Stimulated activated naive CD8-positive, alpha-beta T cell treated with anti-CD3 and anti-CD28 coated beads, Interleukin-15, amount 100 ng/mL, for 72 hours (primary cell): ENCODE measurements around the gene MGMT.

ENCODE experiments used
- ATAC-seq: fragments of 150-1000 bp; cut with Tn5 transposase; 2 replicates; pipeline ENCODE4 v1.10.0; 2021; ENCODE audit warnings: mild to moderate bottlenecking, moderate library complexity
- DNase-seq, 2 donors: peaks; one replicate each; pipeline ENCODE4 v3.0.0; 2021 to 2022
- H3K27ac Mint-ChIP-seq, 2 donors: one replicate each; pipeline ENCODE4 v1.8.0; 2022; ENCODE audit warnings: mild to moderate bottlenecking in 2 of 2, mixed read lengths in 2 of 2, moderate library complexity in 2 of 2
- H3K27me3 Mint-ChIP-seq: one replicate; pipeline ENCODE4 v1.8.0; 2022; ENCODE audit warnings: mixed read lengths
- H3K4me1 Mint-ChIP-seq: one replicate; pipeline ENCODE4 v1.8.0; 2022; ENCODE audit warnings: mild to moderate bottlenecking, mixed read lengths
- H3K4me3 Mint-ChIP-seq, 2 donors: one replicate each; pipeline ENCODE4 v1.8.0; 2022; ENCODE audit warnings: mild to moderate bottlenecking in 2 of 2, mixed read lengths in 2 of 2, moderate library complexity in 1 of 2
- H3K9me3 Mint-ChIP-seq, 2 donors: one replicate each; pipeline ENCODE4 v1.8.0; 2022; ENCODE audit warnings: mixed read lengths in 2 of 2

Gene MGMT

DNA sequence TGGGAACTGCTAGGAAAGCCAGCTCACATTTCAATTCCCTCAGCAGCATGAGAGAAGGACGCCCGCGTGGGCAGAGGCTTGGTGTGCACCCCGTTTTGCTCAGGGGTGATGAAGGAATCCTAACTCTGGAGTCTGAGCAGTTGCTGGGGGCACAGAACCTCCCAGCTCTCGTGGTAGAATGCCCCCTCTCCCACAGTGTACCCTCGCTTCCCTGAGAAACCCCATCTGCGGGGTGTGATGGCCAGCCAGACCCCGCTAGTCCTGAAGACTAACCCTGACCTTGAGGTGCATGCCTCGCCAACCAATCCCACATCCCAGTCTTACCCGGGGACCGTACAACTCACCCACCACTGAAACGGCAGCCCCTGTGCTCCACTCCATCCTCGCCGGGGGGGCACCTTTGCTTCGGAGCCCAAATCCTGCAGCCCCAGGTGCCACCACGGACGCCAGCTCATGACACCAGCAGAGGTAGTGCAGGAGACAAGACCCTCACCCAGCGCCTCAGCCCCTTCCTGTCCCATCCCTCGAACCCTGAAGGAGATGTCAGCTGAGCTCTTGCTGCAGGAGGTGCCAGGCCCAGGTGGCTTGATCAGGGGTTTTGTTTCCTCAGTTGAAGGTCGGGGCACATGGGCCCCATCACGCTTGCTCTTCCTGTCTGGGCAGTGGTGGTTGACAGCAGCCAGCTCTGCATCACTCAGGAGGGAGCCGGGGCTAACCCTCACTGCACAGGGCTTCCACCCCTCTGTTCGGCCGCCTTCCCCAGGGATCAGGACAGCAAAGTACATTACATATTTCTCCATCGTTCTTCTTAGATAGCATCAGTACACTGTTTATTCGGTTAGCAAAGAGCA is 236.5 kb downstream of the MGMT start:
- Mint-ChIP-seq H3K4me1 (peaks cover 7% of the 10 kb centered on the region), H3K4me3 (no peak overlapping the region), H3K27ac (no peak overlapping the region), H3K27me3 (no peaks in the 10 kb centered on the region), H3K9me3 (no peaks in the 10 kb centered on the region)
- DNase-seq = no peak
- ATAC-seq = no peak

DNA sequence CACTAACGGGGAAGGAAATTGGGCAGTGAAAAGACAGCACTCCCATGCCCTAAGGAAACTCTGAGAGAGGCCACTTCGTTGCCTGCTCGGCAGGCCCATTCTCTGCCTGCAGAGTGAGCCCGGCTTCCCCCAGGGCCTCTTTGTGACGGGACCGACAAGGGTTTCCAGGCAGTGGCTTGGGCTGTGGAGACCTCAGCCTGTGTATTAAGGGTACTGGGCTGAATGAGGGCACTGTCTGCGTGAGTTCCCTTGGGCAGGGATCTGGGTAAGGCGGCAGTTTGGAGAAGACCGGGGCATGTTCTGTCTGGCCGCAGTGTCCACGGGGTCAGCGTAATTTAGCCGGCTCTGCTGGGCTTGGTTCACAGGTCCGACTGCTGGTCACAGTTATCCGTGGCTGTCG is 237.2 kb downstream of the MGMT start:
- DNase-seq (no peak), ATAC-seq (no peak)
- Mint-ChIP-seq H3K4me3 (no peak overlapping the region), H3K9me3 (no peaks in the 10 kb centered on the region), H3K27me3 (no peaks in the 10 kb centered on the region), H3K27ac (no peak overlapping the region), H3K4me1 (peaks cover 7% of the 10 kb centered on the region)

DNA sequence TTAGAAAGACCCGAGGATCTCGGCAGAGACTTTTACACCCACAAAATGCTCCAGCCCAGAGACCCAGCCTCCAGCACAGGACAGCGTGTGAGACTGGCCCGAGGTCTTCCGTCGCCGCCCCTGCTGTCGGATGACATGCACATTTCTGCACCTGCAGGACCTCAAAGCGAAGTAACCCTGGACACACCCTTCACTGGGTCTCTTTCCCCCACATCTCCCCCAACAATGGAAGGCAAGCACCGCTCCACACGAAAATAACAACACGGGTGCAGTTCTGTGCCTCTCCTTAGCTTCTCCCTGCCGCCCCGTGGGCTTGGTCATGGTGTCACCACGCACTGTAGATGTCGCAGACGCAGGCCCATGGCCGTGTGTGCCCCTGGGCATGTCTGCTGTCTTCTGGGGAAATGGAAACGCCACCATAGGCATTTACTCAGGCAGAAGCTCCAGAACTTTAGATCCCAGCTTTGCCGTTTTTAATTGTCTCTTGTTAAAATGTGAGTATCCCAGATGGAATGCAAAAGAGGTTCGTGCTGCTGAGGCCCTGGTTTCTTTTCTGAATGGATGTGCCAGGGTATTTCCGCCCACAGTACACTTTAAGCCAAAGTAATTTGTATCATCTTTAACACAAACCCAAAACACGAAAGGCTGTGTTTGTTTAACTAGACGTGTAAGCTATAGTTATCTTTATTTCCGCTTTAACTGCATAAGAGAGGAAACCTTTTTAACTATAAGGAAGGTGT is 237.9 kb downstream of the MGMT start:
- H3K4me1 Mint-ChIP-seq = peaks cover 7% of the 10 kb centered on the region

DNA sequence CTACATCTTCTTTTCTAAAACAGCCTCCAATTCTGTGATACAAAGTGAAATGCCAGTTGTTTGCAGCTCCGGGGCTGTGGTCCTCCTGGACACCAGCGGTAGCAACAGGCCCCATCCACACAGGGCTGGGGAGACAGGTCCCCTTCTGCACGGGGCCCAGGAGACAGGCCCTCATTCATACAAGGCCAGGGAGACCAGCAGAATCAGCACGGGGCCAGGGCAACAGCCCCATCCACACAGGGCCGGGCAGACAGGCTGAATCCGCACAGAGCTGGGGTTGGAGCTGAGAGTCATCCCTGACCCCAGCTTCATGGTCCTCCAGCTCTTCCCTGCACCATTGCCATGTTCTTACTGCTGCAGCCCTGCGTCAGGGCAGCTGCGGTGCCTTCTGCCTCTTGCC is 238.6 kb downstream of the MGMT start:
- no peak overlapping the region for H3K4me3 Mint-ChIP-seq
- H3K4me1 Mint-ChIP-seq = peaks cover 7% of the 10 kb centered on the region

More for the DNA sequence above, 237.9 kb downstream of the MGMT start:
- Mint-ChIP-seq H3K4me3 (no peak overlapping the region), H3K27me3 (no peaks in the 10 kb centered on the region), H3K9me3 (no peaks in the 10 kb centered on the region), H3K27ac (peak overlapping the region; percentile 14 to 69)
- no peak for DNase-seq
- ATAC-seq = no peak

DNA sequence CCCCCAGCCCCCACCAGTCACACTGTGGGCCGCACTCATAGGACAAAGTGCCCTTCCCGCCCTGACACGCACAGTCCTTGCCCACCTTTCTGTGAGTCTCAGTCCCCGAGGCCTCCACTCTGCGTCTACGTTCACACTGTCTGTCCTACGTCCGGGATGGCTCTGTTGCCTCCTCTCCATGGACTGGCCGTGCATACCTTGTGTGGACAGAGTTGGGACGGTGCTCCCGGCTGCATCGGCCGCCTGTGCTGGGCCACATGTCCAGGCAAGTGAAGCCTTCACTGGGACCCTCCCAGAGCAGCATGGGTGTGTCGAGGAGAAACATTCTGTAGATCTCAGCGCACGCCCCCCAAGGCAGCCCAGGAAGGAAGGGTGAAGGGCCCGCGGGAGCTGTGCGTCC is 239.0 kb downstream of the MGMT start:
- H3K27me3 Mint-ChIP-seq = no peaks in the 10 kb centered on the region

More for the DNA sequence above, 238.6 kb downstream of the MGMT start:
- Mint-ChIP-seq H3K27me3 (no peaks in the 10 kb centered on the region), H3K27ac (no peak overlapping the region), H3K9me3 (no peaks in the 10 kb centered on the region)
- DNase-seq = no peak
- no peak for ATAC-seq

DNA sequence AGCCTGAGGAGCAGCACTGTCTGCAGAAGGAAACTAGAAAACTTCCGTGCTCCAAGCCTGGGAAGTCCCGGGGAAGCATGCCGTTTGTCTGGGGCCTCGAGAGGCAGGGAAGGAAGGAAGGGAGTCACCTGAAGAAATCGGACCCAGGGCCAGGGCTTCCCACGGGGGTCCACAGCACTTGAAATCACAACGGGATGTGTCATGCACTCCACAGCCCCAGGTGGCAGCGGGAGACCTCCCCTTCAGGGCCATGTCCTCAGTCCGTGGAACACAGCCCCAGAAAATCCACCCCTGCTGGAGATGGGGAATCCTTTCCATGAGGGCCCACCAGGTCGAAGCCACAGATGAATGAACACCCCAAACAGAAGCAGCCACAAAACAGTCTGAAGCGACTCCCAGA is 239.5 kb downstream of the MGMT start:
- Mint-ChIP-seq H3K4me1 (peaks cover 7% of the 10 kb centered on the region), H3K9me3 (no peaks in the 10 kb centered on the region), H3K4me3 (no peak overlapping the region), H3K27me3 (no peaks in the 10 kb centered on the region), H3K27ac (no peak overlapping the region)
- DNase-seq (no peak), ATAC-seq (no peak)

More for the DNA sequence above, 239.0 kb downstream of the MGMT start:
- ATAC-seq = no peak
- no peak for DNase-seq
- Mint-ChIP-seq H3K9me3 (no peaks in the 10 kb centered on the region), H3K27ac (no peak overlapping the region), H3K4me3 (no peak overlapping the region), H3K4me1 (peaks cover 7% of the 10 kb centered on the region)

DNA sequence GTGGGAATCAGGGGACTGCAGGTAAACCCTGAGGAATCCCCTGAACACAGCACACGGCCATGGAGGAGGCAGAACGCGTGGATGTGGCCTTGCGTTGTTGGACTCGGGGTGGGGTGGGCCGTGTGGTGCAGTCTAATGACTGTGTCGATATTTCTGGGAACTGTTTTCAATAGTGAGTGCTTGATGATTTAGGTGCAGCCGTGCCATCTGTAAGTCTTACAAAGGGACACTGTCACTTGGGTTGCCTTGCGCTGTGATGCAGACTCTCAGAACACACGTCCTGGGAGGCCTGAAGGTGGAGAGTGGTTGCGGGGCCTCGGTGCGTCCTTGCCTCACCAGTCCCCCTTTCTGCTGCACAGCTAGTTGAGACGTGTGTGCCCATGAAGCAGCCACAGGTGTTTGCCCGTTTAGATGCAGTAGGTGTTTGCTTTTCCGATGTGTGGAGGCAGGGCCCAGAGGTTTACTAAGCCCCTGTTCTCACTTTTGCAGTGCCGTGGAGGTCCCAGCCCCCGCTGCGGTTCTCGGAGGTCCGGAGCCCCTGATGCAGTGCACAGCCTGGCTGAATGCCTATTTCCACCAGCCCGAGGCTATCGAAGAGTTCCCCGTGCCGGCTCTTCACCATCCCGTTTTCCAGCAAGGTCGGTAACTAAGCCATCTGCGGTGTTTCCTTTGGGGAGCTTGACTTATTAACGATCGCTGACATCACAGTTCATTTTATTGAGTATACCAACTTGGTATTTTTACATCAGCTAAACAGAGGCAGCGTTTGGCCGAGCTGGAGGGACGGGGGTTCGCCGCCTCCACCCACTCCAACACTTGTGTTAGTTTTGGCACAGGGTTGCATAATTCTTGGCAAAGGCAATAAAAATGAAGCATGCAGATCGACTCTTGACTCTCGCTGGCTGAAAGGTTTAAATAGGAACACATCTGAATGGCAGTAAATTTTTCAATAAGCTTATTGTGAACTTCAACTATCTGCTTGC is 240.7 kb downstream of the MGMT start:
- Mint-ChIP-seq H3K27me3 (no peaks in the 10 kb centered on the region), H3K4me3 (no peak overlapping the region), H3K27ac (no peak overlapping the region), H3K4me1 (peaks cover 7% of the 10 kb centered on the region), H3K9me3 (no peaks in the 10 kb centered on the region)
- no peak for DNase-seq
- ATAC-seq = no peak

DNA sequence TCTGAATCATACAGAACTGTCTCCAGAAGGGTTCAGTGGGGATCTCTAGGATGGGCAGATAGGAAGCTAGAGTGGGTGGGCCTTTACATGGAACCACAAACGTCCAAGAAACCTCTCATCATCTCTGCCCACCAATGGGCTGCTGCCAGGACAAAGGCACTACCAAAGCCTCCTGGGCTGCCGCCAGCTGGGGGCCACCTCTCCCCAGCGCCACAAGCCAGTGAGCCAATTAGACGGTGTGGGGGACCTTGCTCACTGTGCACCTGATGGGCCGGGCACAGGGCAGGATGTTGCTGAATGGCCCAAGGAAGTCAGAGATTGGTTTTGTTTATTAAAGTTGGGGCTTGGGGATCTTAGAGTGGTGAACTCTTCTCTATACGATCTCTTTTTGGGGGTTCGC is 242.1 kb downstream of the MGMT start:
- no peak for DNase-seq

DNA sequence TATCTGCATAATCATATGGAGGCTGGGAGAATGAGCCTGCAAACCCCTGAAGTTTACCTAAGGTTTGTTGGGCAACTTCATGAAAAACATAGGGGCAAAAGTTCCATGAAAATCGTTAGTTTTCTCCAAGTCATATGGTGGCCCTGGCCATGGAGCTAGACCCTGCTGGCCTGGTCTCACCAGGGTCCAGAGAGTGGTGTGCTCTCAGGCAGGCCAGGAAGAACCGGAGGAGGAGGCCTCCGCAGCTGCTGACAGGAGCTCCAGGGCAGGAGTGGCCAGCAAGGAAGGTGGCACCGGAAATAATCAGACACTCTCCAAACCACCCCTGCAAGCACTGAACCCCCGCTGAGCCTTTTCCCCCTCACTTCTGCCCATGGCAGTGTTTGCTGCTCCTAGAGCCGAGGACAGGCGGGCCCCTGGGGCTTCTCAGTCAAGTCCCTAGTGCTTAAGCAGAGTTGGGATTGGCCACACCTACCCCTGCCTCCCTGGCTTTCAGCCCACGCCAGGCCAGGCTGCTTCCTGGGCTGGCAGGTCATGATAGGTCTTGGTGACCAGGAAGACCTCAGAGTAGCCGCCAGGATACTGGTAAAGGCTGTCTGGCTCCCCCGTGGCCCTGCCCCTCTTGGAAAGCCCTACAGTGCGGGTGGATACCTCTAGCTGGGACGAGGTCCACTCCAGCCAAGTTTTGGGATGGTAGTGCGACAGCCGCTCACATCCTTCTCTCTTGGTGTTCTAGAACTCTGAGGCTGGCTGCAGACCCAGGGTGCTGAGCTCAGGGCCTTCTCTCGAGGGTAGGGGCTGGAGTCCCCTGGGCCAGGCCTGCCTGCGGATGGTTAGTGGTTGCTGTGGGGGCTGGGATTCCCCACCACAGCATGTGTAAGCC is 242.8 kb downstream of the MGMT start:
- H3K9me3 Mint-ChIP-seq = no peaks in the 10 kb centered on the region
- H3K27me3 Mint-ChIP-seq = no peaks in the 10 kb centered on the region
- no peaks in the 10 kb centered on the region for H3K4me1 Mint-ChIP-seq
- H3K4me3 Mint-ChIP-seq = no peak overlapping the region
- DNase-seq (no peak), ATAC-seq (no peak)
- no peak overlapping the region for H3K27ac Mint-ChIP-seq

More for the DNA sequence above, 242.1 kb downstream of the MGMT start:
- H3K27ac Mint-ChIP-seq = no peak overlapping the region
- no peak overlapping the region for H3K4me3 Mint-ChIP-seq
- H3K9me3 Mint-ChIP-seq = no peaks in the 10 kb centered on the region
- H3K4me1 Mint-ChIP-seq = no peaks in the 10 kb centered on the region
- no peak for ATAC-seq
- no peaks in the 10 kb centered on the region for H3K27me3 Mint-ChIP-seq

DNA sequence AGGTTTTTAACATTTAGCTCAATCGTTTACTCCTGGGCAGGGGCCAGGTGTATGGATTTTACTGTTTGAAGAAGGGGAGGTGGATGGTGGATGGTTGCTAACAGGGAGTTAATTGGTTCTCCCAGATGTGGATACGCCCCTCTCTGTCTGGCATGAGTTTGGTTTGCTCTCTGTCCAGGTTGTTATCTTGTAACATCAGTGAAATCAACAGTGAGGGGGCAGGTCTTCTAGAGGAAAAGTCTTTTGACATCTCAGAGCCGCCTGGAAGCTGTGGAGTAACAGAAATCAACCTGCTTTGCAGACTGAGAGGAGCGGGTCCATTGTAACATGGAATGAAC is 243.4 kb downstream of the MGMT start:
- H3K27ac Mint-ChIP-seq = no peak overlapping the region
- no peak overlapping the region for H3K4me3 Mint-ChIP-seq
- H3K4me1 Mint-ChIP-seq = no peaks in the 10 kb centered on the region
- ATAC-seq = no peak
- no peak for DNase-seq
- H3K27me3 Mint-ChIP-seq = no peaks in the 10 kb centered on the region
- no peaks in the 10 kb centered on the region for H3K9me3 Mint-ChIP-seq

DNA sequence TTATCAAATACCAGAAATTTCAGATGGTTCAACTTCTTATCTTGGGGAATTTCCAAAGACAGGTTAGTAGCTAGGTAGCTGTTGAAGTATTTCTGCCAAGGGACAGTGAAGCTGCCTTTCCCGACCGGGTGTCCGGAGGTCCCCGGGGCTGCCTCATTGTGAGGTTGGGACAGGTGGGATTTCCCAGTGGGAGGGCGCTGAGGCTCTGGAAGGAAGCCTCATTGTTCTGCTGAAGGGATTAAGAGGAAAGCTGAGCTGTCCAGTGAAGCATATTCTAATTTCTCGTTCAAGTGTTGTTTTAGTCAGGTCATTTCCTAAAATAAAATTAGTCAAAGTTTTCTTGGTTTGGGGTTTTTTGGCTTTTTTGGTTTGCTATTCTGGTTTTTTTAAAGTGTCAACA is 244.2 kb downstream of the MGMT start:
- H3K9me3 Mint-ChIP-seq = peaks cover 0 to 7% of the 10 kb centered on the region in 2 donors
- no peaks in the 10 kb centered on the region for H3K4me1 Mint-ChIP-seq
- ATAC-seq (no peak), DNase-seq (no peak)
- no peak overlapping the region for H3K4me3 Mint-ChIP-seq
- H3K27me3 Mint-ChIP-seq = no peaks in the 10 kb centered on the region
- no peak overlapping the region for H3K27ac Mint-ChIP-seq

DNA sequence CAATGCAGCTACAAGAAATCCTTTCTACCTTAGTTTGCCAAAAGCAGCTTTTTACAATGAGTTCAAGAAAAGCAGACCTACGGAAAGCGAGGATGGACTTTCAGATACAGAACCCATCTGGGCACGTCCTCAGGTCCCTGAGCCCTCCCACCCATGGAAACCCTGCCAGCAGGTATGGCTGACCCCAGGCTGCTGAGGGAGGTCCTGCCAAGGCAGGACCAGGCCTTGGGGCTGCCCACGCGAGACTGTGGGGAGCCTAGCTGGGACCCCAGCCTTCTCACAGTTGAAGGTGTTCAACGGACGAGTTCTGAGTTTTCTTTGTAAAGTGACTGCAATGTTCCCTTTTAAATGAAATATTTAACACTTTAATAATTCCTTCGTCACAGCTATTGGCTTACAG is 245.0 kb downstream of the MGMT start:
- Mint-ChIP-seq H3K9me3 (peaks cover 0 to 10% of the 10 kb centered on the region in 2 donors), H3K4me1 (no peaks in the 10 kb centered on the region), H3K27me3 (no peaks in the 10 kb centered on the region), H3K27ac (no peak overlapping the region), H3K4me3 (no peak overlapping the region)
- DNase-seq = no peak
- ATAC-seq = no peak

DNA sequence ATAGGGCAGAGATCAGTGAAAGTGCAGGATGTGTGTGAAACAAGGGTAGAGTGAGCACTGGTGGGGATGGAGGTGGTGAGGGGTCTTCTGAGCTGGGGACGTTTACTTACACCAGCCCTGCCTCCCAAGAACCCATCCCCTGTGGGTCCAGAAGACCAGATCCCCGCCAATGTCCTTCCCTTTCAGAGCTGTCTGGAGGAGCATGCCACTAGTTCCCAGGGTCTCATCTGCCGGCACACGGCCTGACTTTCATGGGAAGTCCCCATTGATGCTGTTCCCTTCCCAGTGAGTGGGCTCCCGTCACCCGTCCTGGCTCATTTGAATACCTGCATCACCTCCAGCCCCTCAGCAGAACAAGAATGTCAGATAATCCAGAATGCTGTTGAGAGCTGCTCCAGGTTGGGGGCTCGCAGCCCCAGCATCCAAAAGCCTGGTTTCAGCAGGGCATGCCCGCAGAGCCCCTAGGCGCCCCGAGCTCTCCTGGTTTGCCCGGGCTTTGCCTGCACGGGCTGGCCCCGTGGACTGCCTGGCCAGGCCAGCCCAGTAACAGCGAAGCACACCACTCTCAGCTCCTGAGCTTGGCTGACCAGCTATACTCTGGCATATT is 246.7 kb downstream of the MGMT start:
- Mint-ChIP-seq H3K27ac (no peak overlapping the region), H3K9me3 (peaks cover 0 to 17% of the 10 kb centered on the region in 2 donors), H3K4me1 (no peaks in the 10 kb centered on the region), H3K27me3 (no peaks in the 10 kb centered on the region), H3K4me3 (no peak overlapping the region)
- ATAC-seq (no peak), DNase-seq (no peak)

DNA sequence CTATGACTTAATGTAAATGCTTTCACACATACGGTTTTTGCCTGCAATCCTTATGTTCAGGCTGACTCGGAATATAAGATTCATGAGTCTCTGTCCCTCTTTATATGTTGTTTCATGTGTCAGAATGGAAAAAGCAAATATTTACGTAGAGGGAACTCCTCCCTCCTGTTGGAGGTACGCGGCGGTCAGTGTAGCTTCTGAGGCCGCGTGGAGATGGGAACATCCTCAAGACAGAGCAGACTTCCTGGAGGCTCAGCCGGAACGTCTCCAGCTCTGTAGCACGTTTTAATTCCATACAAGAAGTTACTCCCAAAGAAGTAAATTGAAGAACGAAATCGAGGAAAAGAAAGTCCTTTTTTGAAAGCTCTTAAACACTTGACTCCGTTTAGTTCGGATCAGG is 248.8 kb downstream of the MGMT start:
- H3K9me3 Mint-ChIP-seq = peaks cover 0 to 34% of the 10 kb centered on the region in 2 donors
- no peak for DNase-seq

More for the DNA sequence above, 248.8 kb downstream of the MGMT start:
- Mint-ChIP-seq H3K4me3 (no peak overlapping the region), H3K27me3 (no peaks in the 10 kb centered on the region), H3K4me1 (no peaks in the 10 kb centered on the region), H3K27ac (no peak overlapping the region)
- ATAC-seq = no peak
